GM12873 (cell line): ENCODE results near the gene GEN1.

Source experiments
- TF ChIP-seq, protein P1 (sequence below): IDR thresholded peaks from 2 replicates; pipeline ENCODE4 v1.5.1; 2012; ENCODE audit warnings: low read depth, mild to moderate bottlenecking, moderate library complexity, low read length, control low read depth; ENCODE audit not compliant: insufficient read depth; ENCODE audit errors: missing control alignments

GEN1 gene

DNA sequence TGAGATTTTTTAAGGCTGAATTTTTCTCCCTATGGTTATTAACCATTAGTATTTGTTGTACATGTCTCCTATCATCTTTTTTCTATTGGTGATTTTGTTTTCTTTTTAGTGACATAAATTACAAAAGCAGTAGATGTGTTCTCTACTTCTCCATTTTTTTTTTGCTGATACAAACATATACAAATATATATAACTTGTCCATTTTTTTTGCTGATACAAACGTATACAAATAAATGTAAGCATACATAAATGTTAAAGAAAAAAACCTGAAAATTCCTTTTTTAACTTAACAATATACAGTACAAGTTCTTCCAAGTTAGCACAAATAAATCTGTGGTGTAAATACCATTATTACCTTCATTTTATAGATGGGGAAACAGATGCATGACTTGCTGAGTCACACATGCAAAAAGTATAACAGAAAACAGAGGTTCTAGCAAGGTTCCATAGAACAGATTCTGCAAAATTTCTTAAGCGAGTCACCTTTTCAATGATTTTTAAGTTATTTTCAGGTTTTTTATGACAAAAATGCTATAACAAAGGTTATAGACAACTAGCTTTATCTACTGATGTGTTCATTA, 64.4 kb downstream of the GEN1 start:
- TF ChIP-seq, protein P1, sequence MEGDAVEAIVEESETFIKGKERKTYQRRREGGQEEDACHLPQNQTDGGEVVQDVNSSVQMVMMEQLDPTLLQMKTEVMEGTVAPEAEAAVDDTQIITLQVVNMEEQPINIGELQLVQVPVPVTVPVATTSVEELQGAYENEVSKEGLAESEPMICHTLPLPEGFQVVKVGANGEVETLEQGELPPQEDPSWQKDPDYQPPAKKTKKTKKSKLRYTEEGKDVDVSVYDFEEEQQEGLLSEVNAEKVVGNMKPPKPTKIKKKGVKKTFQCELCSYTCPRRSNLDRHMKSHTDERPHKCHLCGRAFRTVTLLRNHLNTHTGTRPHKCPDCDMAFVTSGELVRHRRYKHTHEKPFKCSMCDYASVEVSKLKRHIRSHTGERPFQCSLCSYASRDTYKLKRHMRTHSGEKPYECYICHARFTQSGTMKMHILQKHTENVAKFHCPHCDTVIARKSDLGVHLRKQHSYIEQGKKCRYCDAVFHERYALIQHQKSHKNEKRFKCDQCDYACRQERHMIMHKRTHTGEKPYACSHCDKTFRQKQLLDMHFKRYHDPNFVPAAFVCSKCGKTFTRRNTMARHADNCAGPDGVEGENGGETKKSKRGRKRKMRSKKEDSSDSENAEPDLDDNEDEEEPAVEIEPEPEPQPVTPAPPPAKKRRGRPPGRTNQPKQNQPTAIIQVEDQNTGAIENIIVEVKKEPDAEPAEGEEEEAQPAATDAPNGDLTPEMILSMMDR, result no peak

DNA sequence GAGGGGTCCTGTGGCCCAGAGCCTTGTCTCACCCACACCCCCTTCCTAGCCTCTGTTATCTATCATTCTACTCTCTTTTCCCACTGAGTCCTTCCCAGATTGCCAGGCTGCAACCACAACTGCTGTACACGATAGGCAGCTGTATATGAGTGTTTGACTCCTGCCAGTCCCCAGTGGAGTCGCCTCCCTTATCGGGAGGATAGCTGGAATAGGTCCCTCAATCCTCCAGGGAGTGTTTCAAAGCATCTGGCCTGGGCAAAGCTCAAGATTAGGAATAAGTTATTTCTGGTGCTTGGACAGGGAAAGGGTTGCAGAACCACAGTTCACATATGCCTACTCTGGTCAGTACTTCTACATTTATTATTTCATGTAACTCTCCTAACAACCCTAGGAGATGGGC, 67.1 kb downstream of the GEN1 start:
- TF ChIP-seq, protein P1, result no peak

DNA sequence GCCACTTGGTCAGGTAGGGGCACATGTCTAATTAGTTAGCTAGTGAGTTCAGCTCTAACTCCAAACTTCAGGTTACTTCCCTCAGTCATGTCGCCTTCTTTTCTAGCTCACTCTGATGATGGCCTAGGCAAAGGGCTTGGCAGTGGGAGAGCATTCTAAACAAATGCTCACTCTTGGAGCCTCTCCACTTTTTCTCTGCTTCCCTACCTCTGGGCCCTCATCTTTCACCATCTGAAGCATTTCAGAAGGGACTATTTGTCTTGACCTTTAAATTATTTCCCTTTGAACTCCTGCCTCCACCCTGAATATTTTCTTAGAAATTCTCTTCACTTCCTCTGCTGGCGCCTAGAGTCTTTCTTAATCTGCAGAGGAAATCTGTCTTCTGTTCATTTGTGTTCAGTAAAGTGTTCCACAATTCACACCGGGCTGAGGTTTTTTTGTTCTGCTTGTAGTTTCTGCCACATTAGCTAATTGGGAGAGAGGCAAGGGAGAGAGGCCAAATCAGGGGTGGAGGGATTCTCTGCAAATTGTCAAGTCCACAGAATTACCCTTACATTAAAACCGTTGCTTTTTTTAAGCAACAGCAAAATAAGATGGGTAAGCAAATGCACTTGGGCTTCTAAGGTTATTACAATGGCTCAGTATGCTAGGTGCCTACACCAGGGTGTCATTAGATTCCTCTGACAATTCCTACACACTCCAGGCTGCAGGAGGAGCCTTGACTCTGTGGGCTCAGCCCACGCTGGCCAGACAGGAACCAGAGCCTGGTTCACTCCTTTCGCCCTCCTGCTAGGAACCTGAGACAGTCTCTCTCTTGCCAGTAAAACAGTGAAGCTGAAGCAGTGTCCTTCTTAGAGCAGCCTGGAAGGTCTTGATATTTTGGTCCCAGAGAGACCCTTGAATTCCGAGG, 67.9 kb downstream of the GEN1 start:
- TF ChIP-seq, protein P1, result no peak

DNA sequence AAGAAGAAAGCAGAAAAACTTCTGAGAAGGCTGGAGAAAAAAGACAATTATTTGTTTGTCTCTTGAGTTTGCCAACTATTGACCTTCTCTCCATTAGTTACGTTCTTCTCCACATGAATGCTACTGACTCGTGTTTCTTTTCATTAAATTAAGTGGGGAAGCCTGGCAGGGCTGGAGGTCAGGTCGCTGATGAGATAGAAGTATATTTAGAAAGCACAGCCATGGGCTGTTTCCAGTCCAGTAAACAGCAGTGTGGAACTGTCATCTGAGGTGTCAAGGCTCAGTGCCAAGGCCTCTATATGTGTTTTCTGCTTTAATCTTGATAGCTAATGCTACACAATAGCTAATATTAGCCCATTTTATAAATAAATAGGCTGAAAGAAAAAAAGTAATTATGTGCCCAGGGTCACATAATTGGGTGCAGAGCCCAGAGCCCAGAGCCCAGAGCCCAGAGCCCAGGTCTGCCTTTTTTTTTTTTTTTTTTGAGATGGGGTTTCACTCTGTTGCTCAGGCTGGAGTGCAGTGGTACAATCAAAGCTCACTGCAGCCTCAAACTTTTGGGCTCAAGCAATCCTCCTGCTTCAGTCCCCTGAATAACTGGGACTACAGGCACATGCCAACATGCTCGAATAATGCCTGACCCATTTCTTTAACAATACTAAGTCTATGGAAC, 68.6 kb downstream of the GEN1 start:
- TF ChIP-seq, protein P1, result no peak

DNA sequence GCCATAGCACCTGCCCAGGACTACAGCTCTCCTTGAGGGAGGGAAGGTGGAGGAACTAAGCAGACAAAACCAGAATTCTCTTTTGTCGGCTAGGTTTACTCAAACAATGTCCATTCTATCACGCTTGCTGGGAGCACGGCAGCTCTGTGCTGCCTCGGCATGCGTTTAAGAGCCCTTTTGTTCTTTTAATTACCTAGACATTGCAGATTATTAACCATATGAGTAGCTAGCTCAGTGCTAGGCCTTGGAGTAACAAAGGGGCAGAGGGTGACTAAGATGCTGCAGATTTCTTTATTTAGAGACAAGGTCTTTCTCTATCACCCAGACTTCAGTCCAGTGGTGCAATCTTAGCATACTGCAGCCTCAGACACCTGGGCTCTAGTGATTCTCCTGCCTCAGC, 73.4 kb downstream of the GEN1 start:
- TF ChIP-seq, protein P1, result no peak

DNA sequence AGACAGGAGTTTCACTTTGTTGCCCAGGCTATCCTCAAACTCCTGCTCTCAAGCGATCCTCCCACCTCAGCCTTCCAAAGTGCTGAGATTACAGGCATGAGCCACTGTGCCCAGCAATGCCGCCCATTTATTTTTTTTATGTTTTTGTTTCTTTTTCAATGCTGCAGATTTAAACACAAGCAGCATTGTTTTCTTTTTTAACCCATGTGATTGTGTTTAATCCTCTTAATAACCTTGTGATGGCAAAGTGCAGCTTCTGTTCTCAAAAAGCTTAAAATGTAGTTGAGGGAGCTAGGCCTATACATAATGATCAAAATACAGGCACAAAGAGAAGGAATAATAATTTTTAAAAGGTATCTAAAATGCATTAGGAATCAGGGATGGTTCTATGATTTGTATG, 73.8 kb downstream of the GEN1 start:
- TF ChIP-seq, protein P1, result no peak
